ENCODE data around the gene GNAI3.
A peak's percentile ranks its signal among the peaks of the same experiment; 100 is the strongest.

The GNAI3 gene

GRCh38 chr1:109605381-109605780 is 57.0 kb downstream of the GNAI3 start:
- CTCF ChIA-PET: no interaction called here
- no peak for TF ChIP-seq HDGF (IDR thresholded peaks at IDR 0.05; ENCODE audit: borderline replicate concordance)
- TF ChIP-seq ELF4 (IDR thresholded peaks at IDR 0.05): no peak
- TF ChIP-seq LEF1 (IDR thresholded peaks at IDR 0.05; ENCODE audit: borderline replicate concordance): no peak
- no peak for TF ChIP-seq FOXA1 (IDR thresholded peaks at IDR 0.05)
- no peak for TF ChIP-seq CTBP1 (IDR thresholded peaks at IDR 0.05; ENCODE audit: borderline replicate concordance)
- no peak for TF ChIP-seq ARNT (IDR thresholded peaks at IDR 0.05)
- POLR2A ChIA-PET: interaction anchor here (1.4 to 1.8 kb wide), 2 partner anchors 14 to 57 kb away, joined by 4 to 6 read pairs; partner anchors contain the start of genes AMPD2, GNAI3 and GNAT2
- DNase-seq (ENCODE audit: extremely low spot score): no peak

GRCh38 chr1:109609881-109610280 is 61.5 kb downstream of the GNAI3 start:
- no peak for DNase-seq (ENCODE audit: extremely low spot score)
- ChIA-PET CTCF (no interaction called here), POLR2A (interaction anchor here (1.8 kb wide), 1 partner anchor 10 kb away, joined by 8 read pairs; the partner anchor contains the start of genes AMPD2 and GNAT2)
- TF ChIP-seq ARNT (IDR thresholded peaks at IDR 0.05) (no peak), L3MBTL2 (conservative IDR thresholded peaks at IDR 0.05) (no peak), FOXA1 (IDR thresholded peaks at IDR 0.05) (no peak), CTBP1 (IDR thresholded peaks at IDR 0.05; ENCODE audit: borderline replicate concordance) (no peak), NFRKB (IDR thresholded peaks at IDR 0.05) (no peak), FOXK2 (IDR thresholded peaks at IDR 0.05) (no peak), ELF4 (IDR thresholded peaks at IDR 0.05) (no peak)

GRCh38 chr1:109610609-109611307 is 62.3 kb downstream of the GNAI3 start:
- ChIA-PET POLR2A (interaction anchor here (1.8 kb wide), 1 partner anchor 9 kb away, joined by 8 read pairs; the partner anchor contains the start of genes AMPD2 and GNAT2), CTCF (interaction anchor here (0.6 to 1.0 kb wide), 2 partner anchors 14 to 65 kb away, joined by 3 read pairs; no protein-coding TSS in a partner anchor)
- no peak for DNase-seq (ENCODE audit: extremely low spot score)
- TF ChIP-seq ZNF384 (IDR thresholded peaks at IDR 0.05) (peak; percentile 38; the same call in 1 of the 2 replicates), ELF4 (IDR thresholded peaks at IDR 0.05) (no peak)

GRCh38 chr1:109611308-109611990 is 63.0 kb downstream of the GNAI3 start:
- CTCF ChIA-PET: interaction anchor here (1.0 to 2.3 kb wide), 2 partner anchors 29 to 66 kb away, joined by 3 to 8 read pairs; no protein-coding TSS in a partner anchor
- TF ChIP-seq FOXK2 (IDR thresholded peaks at IDR 0.05): no peak
- DNase-seq (ENCODE audit: extremely low spot score): no peak
- POLR2A ChIA-PET: interaction anchor here (1.8 kb wide), 1 partner anchor 8 kb away, joined by 8 read pairs; the partner anchor contains the start of genes AMPD2 and GNAT2

GRCh38 chr1:109613361-109614147 is 65.1 kb downstream of the GNAI3 start:
- DNase-seq (ENCODE audit: extremely low spot score): no peak
- ChIA-PET CTCF (interaction anchor here (2.3 kb wide), 1 partner anchor 27 kb away, joined by 8 read pairs; no protein-coding TSS in a partner anchor), POLR2A (interaction anchor here (1.7 kb wide), 1 partner anchor 65 kb away, joined by 10 read pairs; the partner anchor contains the start of gene GNAI3)
- TF ChIP-seq HDGF (IDR thresholded peaks at IDR 0.05; ENCODE audit: borderline replicate concordance) (no peak), ELF4 (IDR thresholded peaks at IDR 0.05) (no peak)

- POLR2A ChIA-PET: interaction anchor here (2.4 kb wide), 1 partner anchor 67 kb away, joined by 16 read pairs; the partner anchor contains the start of gene GNAI3
- CTCF ChIA-PET: no interaction called here
- DNase-seq (ENCODE audit: extremely low spot score): no peak
- TF ChIP-seq NFRKB (IDR thresholded peaks at IDR 0.05): no peak
- no peak for TF ChIP-seq SUZ12 (IDR thresholded peaks at IDR 0.05)
Measured at GRCh38 chr1:109615879-109616278, 67.5 kb downstream of the GNAI3 start.

- no peak for DNase-seq (ENCODE audit: extremely low spot score)
- ChIA-PET POLR2A (interaction anchor here (2.4 kb wide), 1 partner anchor 68 kb away, joined by 16 read pairs; the partner anchor contains the start of gene GNAI3), CTCF (no interaction called here)
- TF ChIP-seq BHLHE40 (IDR thresholded peaks at IDR 0.05; ENCODE audit: borderline replicate concordance) (no peak), LEF1 (IDR thresholded peaks at IDR 0.05; ENCODE audit: borderline replicate concordance) (no peak), L3MBTL2 (conservative IDR thresholded peaks at IDR 0.05) (no peak), CTBP1 (IDR thresholded peaks at IDR 0.05; ENCODE audit: borderline replicate concordance) (no peak), FOXK2 (IDR thresholded peaks at IDR 0.05) (no peak), NFRKB (IDR thresholded peaks at IDR 0.05) (no peak), ELF4 (IDR thresholded peaks at IDR 0.05) (no peak), FOXM1 (IDR thresholded peaks at IDR 0.05; ENCODE audit: borderline replicate concordance) (no peak), FOXA1 (IDR thresholded peaks at IDR 0.05) (no peak), PKNOX1 (IDR thresholded peaks at IDR 0.05) (no peak), HDGF (IDR thresholded peaks at IDR 0.05; ENCODE audit: borderline replicate concordance) (no peak), SUZ12 (IDR thresholded peaks at IDR 0.05) (no peak), ZNF384 (IDR thresholded peaks at IDR 0.05) (no peak), ARNT (IDR thresholded peaks at IDR 0.05) (no peak)
Measured at GRCh38 chr1:109616391-109616790, 68.0 kb downstream of the GNAI3 start.
